Caco-2 (cell line): ENCODE results near the gene LMO2. TPM values are rescaled to one million over a fixed set of nuclear protein-coding genes. Genes with fewer than 3 reads are reported as not detected.

ENCODE experiments used
- BruUV-seq: library from RNA; stranded (reverse); fragments of 400-500 nt; replicated peaks from 2 replicates; lab custom pipeline; 2021; lab: Mats Ljungman, UMichigan
- CTCF ChIA-PET: fragments of 300-600 bp; sonication (Branson Sonifier 250); formaldehyde crosslinking; loops from one replicate; lab custom pipeline; 2022; ENCODE audit warnings: antibody characterized with exemption; lab: Charles Lee
- POLR2A ChIA-PET: fragments of 300-600 bp; sonication (Branson Sonifier 250); formaldehyde crosslinking; loops from one replicate; lab custom pipeline; 2022; ENCODE audit warnings: antibody characterized with exemption; lab: Charles Lee
- DNase-seq, 2 experiments: peaks; one replicate each; pipeline versions ENCODE4 v3.0.0 to v3.0.0-alpha.2; 2020 to 2022
- H3K27me3 ChIP-seq: replicated peaks from 2 replicates; pipeline ENCODE4 v1.6.0; 2011; ENCODE audit warnings: low read length; ENCODE audit not compliant: control insufficient read depth, insufficient read depth
- H3K36me3 ChIP-seq: 2 replicates; pipeline ENCODE4 v1.5.1; 2011; ENCODE audit warnings: low read length; ENCODE audit not compliant: control insufficient read depth, insufficient read depth
- H3K4me1 ChIP-seq: fragments of 250-450 bp; sonication (Bioruptor Pico); 2 replicates; pipeline ENCODE4 v1.5.1; 2020; ENCODE audit warnings: mild to moderate bottlenecking
- H3K4me3 ChIP-seq: 2 replicates; pipeline ENCODE4 v1.5.1; 2011; ENCODE audit warnings: low read depth, mild to moderate bottlenecking, control low read depth, low read length
- H3K9me3 ChIP-seq: fragments of 250-450 bp; sonication (Bioruptor Pico); 2 replicates; pipeline ENCODE4 v1.5.1; 2020; ENCODE audit warnings: mild to moderate bottlenecking, moderate library complexity
- H3K27ac Mint-ChIP-seq: one replicate; pipeline ENCODE4 v1.8.0; 2022; ENCODE audit warnings: mixed read lengths; ENCODE audit not compliant: unreplicated experiment
- H3K27me3 Mint-ChIP-seq: one replicate; pipeline ENCODE4 v1.8.0; 2022; ENCODE audit warnings: mixed read lengths; ENCODE audit not compliant: insufficient read depth, unreplicated experiment
- H3K36me3 Mint-ChIP-seq: one replicate; pipeline ENCODE4 v1.8.0; 2022; ENCODE audit warnings: mild to moderate bottlenecking, mixed read lengths; ENCODE audit not compliant: insufficient read depth, unreplicated experiment
- H3K4me1 Mint-ChIP-seq: one replicate; pipeline ENCODE4 v1.8.0; 2022; ENCODE audit warnings: low read depth, mixed read lengths; ENCODE audit not compliant: unreplicated experiment
- H3K4me3 Mint-ChIP-seq: one replicate; pipeline ENCODE4 v1.8.0; 2022; ENCODE audit warnings: mild to moderate bottlenecking, moderate library complexity, mixed read lengths; ENCODE audit not compliant: unreplicated experiment
- H3K9me3 Mint-ChIP-seq: one replicate; pipeline ENCODE4 v1.8.0; 2022; ENCODE audit warnings: mixed read lengths; ENCODE audit not compliant: unreplicated experiment
- CTCF ChIP-seq, 2 experiments: fragments of 200-600 bp in 1 of 2; IDR thresholded peaks; 1 replicate in 1 of 2; 2 replicates in 1 of 2; pipeline versions ENCODE4 v1.5.1 to v1.8.0; 2011 to 2022; ENCODE audit warnings: antibody characterized with exemption in 1 of 2, control low read depth in 1 of 2, inconsistent platforms in 1 of 2, low read depth in 1 of 2, low read length in 1 of 2, mild to moderate bottlenecking in 1 of 2, moderate library complexity in 1 of 2; ENCODE audit not compliant: insufficient read depth in 1 of 2, severe bottlenecking in 1 of 2, unreplicated experiment in 1 of 2
- intact Hi-C: fragments of 100-400 bp; cut with micrococcal nuclease; formaldehyde crosslinking; loops from one replicate; pipeline ENCODE4 v1.10.0; 2022; ENCODE audit not compliant: unreplicated experiment
- total RNA-seq: library from RNA; stranded (reverse); gene quantifications from 2 replicates; pipeline ENCODE4 v1.2.3, GENCODE V29; 2022

Gene LMO2
- total RNA-seq, 1 experiment from 2014 or later = 0.29 TPM

- ChIA-PET CTCF (no interaction called here), POLR2A (no interaction called here)
- no peak for TF ChIP-seq CTCF (IDR thresholded peaks at IDR 0.05; ENCODE audit: insufficient read depth in 1 of 2, low read depth in 1 of 2, low read length in 1 of 2, severe bottlenecking in 1 of 2, unreplicated experiment in 1 of 2)
- Mint-ChIP-seq H3K9me3 (no peaks in the 10 kb centered on the region), H3K27me3 (peaks cover 13% of the 10 kb centered on the region), H3K4me1 (no peaks in the 10 kb centered on the region), H3K27ac (no peak overlapping the region), H3K36me3 (no peaks in the 10 kb centered on the region), H3K4me3 (no peak overlapping the region)
- Histone ChIP-seq H3K4me1 (0 out of 2 replicates have a peak, but pooled peaks cover 4% of the 10 kb centered on the region), H3K4me3 (no peak overlapping the region), H3K36me3 (no peaks in the 10 kb centered on the region), H3K9me3 (no peaks in the 10 kb centered on the region), H3K27me3 (no peaks in the 10 kb centered on the region; the same call in 1 of the 2 replicates)
- no TSS peak for BruUV-seq
- DNase-seq = no peak
- intact Hi-C loops = no loop called here
Observed at GRCh38 chr11:33880979-33881378, 10.9 kb downstream of the LMO2 start.

- peaks cover 20% of the 10 kb centered on the region for H3K27me3 Mint-ChIP-seq
Observed at GRCh38 chr11:33879375-33879774, 12.5 kb downstream of the LMO2 start.

GRCh38 chr11:33877038-33877437, 14.8 kb downstream of the LMO2 start:
- H3K27ac Mint-ChIP-seq = no peak overlapping the region
- Histone ChIP-seq H3K4me1 (no peaks in the 10 kb centered on the region), H3K36me3 (no peaks in the 10 kb centered on the region), H3K9me3 (no peaks in the 10 kb centered on the region), H3K27me3 (no peaks in the 10 kb centered on the region; the same call in 1 of the 2 replicates), H3K4me3 (no peak overlapping the region)
- no peak for DNase-seq
- ChIA-PET CTCF (no interaction called here), POLR2A (no interaction called here)
- no peaks in the 10 kb centered on the region for H3K36me3 Mint-ChIP-seq
- no peaks in the 10 kb centered on the region for H3K9me3 Mint-ChIP-seq
- H3K4me1 Mint-ChIP-seq = no peaks in the 10 kb centered on the region
- peaks cover 23% of the 10 kb centered on the region for H3K27me3 Mint-ChIP-seq
- no peak overlapping the region for H3K4me3 Mint-ChIP-seq
- intact Hi-C loops = no loop called here
- no peak for TF ChIP-seq CTCF (IDR thresholded peaks at IDR 0.05; ENCODE audit: insufficient read depth in 1 of 2, low read depth in 1 of 2, low read length in 1 of 2, severe bottlenecking in 1 of 2, unreplicated experiment in 1 of 2)
- no TSS peak for BruUV-seq

More at GRCh38 chr11:33879375-33879774, 12.5 kb downstream of the LMO2 start:
- Histone ChIP-seq H3K27me3 (no peaks in the 10 kb centered on the region; the same call in 1 of the 2 replicates), H3K36me3 (no peaks in the 10 kb centered on the region), H3K4me1 (no peaks in the 10 kb centered on the region), H3K9me3 (no peaks in the 10 kb centered on the region), H3K4me3 (no peak overlapping the region)
- no TSS peak for BruUV-seq
- intact Hi-C loops = no loop called here
- Mint-ChIP-seq H3K9me3 (no peaks in the 10 kb centered on the region), H3K4me1 (no peaks in the 10 kb centered on the region), H3K4me3 (no peak overlapping the region), H3K36me3 (no peaks in the 10 kb centered on the region), H3K27ac (no peak overlapping the region)
- ChIA-PET CTCF (no interaction called here), POLR2A (no interaction called here)
- no peak for TF ChIP-seq CTCF (IDR thresholded peaks at IDR 0.05; ENCODE audit: insufficient read depth in 1 of 2, low read depth in 1 of 2, low read length in 1 of 2, severe bottlenecking in 1 of 2, unreplicated experiment in 1 of 2)
- DNase-seq = no peak
